PC-3 (cell line): ENCODE data around the gene LAG3. TPM values are rescaled to one million over a fixed set of nuclear protein-coding genes. Genes with fewer than 3 reads are reported as not detected.

Experiments
- ATAC-seq: fragments of 200-7000 bp; cut with Tn5 transposase; 2 replicates; pipeline ENCODE4 v1.9.1; 2020; ENCODE audit warnings: mild to moderate bottlenecking, moderate library complexity
- BruUV-seq: library from RNA; stranded (reverse); fragments of 400-500 nt; replicated peaks from 2 replicates; lab custom pipeline; 2021; lab: Mats Ljungman, UMichigan
- CTCF ChIA-PET: fragments of 300-600 bp; sonication (Branson Sonifier 250); formaldehyde crosslinking; loops from one replicate; lab custom pipeline; 2022; ENCODE audit warnings: antibody characterized with exemption; lab: Charles Lee
- POLR2A ChIA-PET: fragments of 300-600 bp; sonication (Branson Sonifier 250); formaldehyde crosslinking; loops from one replicate; lab custom pipeline; 2022; ENCODE audit warnings: antibody characterized with exemption; ENCODE audit not compliant: unreplicated experiment; lab: Charles Lee
- DNase-seq: peaks from one replicate; pipeline ENCODE4 v3.0.0-alpha.2; 2015
- H2AFZ ChIP-seq: fragments of 300-600 bp; sonication (generic); 2 replicates; pipeline ENCODE4 v1.6.0; 2016; ENCODE audit warnings: antibody characterized with exemption, low read length
- H3F3A ChIP-seq: fragments of 300-600 bp; sonication (generic); one replicate; pipeline ENCODE4 v1.6.0; 2017; ENCODE audit warnings: antibody characterized with exemption, low read length, control low read depth, mild to moderate bottlenecking; ENCODE audit not compliant: unreplicated experiment
- H3K27ac ChIP-seq: fragments of 300-600 bp; sonication (generic); 2 replicates; pipeline ENCODE4 v1.5.1; 2016; ENCODE audit warnings: mild to moderate bottlenecking, low read length
- H3K27me3 ChIP-seq: fragments of 300-600 bp; sonication (generic); 2 replicates; pipeline ENCODE4 v1.6.1; 2016; ENCODE audit warnings: low read length, mixed read lengths
- H3K36me3 ChIP-seq: fragments of 300-600 bp; sonication (generic); 2 replicates; pipeline ENCODE4 v1.6.1; 2016; ENCODE audit warnings: low read depth, mixed run types, low read length, mixed read lengths
- H3K4me1 ChIP-seq: fragments of 300-600 bp; sonication (generic); 2 replicates; pipeline ENCODE4 v1.5.1; 2016; ENCODE audit warnings: low read length; ENCODE audit not compliant: insufficient read depth
- H3K4me2 ChIP-seq: fragments of 300-600 bp; sonication (generic); 2 replicates; pipeline ENCODE4 v1.6.0; 2016; ENCODE audit warnings: low read length
- H3K4me3 ChIP-seq: fragments of 300-600 bp; sonication (generic); 2 replicates; pipeline ENCODE4 v1.5.1; 2016; ENCODE audit warnings: mild to moderate bottlenecking, low read length, mixed read lengths
- H3K79me2 ChIP-seq: fragments of 300-600 bp; sonication (generic); 2 replicates; pipeline ENCODE4 v1.6.1; 2017; ENCODE audit warnings: low read length, mixed read lengths
- H3K9ac ChIP-seq: fragments of 300-600 bp; sonication (generic); 2 replicates; pipeline ENCODE4 v1.6.0; 2016; ENCODE audit warnings: mild to moderate bottlenecking, low read length
- H3K9me2 ChIP-seq: fragments of 300-600 bp; sonication (generic); replicated peaks from 2 replicates; pipeline ENCODE4 v1.6.1; 2016; ENCODE audit warnings: mixed run types, low read length, mixed read lengths
- H3K9me3 ChIP-seq: fragments of 300-600 bp; sonication (generic); 2 replicates; pipeline ENCODE4 v1.6.1; 2016; ENCODE audit warnings: low read length, mixed read lengths
- H4K20me1 ChIP-seq: fragments of 300-600 bp; sonication (generic); 2 replicates; pipeline ENCODE4 v1.6.1; 2016; ENCODE audit warnings: low read length, mixed read lengths
- CTCF ChIP-seq: fragments of 300-600 bp; sonication (generic); conservative IDR thresholded peaks from 2 replicates; pipeline ENCODE4 v1.5.1; 2017; ENCODE audit warnings: antibody characterized with exemption, low read depth, mild to moderate bottlenecking, low read length
- EZH2 ChIP-seq: fragments of 300-600 bp; sonication (generic); IDR thresholded peaks from one replicate; pipeline ENCODE4 v1.6.1; 2017; ENCODE audit warnings: antibody characterized with exemption, mild to moderate bottlenecking, low read length; ENCODE audit not compliant: unreplicated experiment
- EZH2phosphoT487 ChIP-seq: fragments of 300-600 bp; sonication (generic); IDR thresholded peaks from 2 replicates; pipeline ENCODE4 v1.6.1; 2018; ENCODE audit warnings: mild to moderate bottlenecking, antibody characterized with exemption, low read length, borderline replicate concordance
- intact Hi-C: fragments of 100-400 bp; cut with micrococcal nuclease; formaldehyde crosslinking; loops from 2 replicates; pipeline ENCODE4 v1.9.0; 2023
- total RNA-seq: library from RNA; depleted of rRNA; stranded (reverse); fragments of >200 nt; gene quantifications from 2 replicates; pipeline ENCODE4 v1.2.3, GENCODE V29; 2014

The LAG3 gene
- total RNA-seq, 1 experiment from 2014 or later, result 0.58 TPM

- Histone ChIP-seq H3K4me2 (peak overlapping the region; percentile 99), H2AFZ (peak overlapping the region; percentile 96), H3K9me2 (no peaks in the 10 kb centered on the region), H3F3A (no peaks in the 10 kb centered on the region), H3K9ac (peak overlapping the region; percentile 97), H3K27ac (peak overlapping the region; percentile 89), H3K79me2 (peaks cover 23% of the 10 kb centered on the region), H3K4me1 (peaks cover 12% of the 10 kb centered on the region), H3K4me3 (peak overlapping the region; percentile 91), H4K20me1 (peaks cover 4% of the 10 kb centered on the region; the same call in 1 of the 2 replicates), H3K36me3 (peaks cover 14% of the 10 kb centered on the region; the same call in 1 of the 2 replicates), H3K27me3 (no peaks in the 10 kb centered on the region), H3K9me3 (no peaks in the 10 kb centered on the region)
- intact Hi-C loops, result loop anchor here (2.0 to 5.0 kb wide), 2 partner anchors 14 to 100 kb away; partner anchors contain the start of genes CDCA3, PTMS and USP5
- TSS peak; percentile 46 for BruUV-seq
- ATAC-seq (no peak; the same call in 1 of the 2 replicates), DNase-seq (peak; percentile 17)
- CTCF ChIA-PET, result interaction anchor here (0.6 to 1.8 kb wide), 6 partner anchors 10 to 56 kb away, joined by 3 to 24 read pairs (median 4); partner anchors contain the start of genes LAG3 and PTMS
- peak; percentile 44 for TF ChIP-seq CTCF
- no peak for TF ChIP-seq EZH2phosphoT487
- TF ChIP-seq EZH2, result no peak
- POLR2A ChIA-PET, result interaction anchor here (0.6 to 1.9 kb wide), 3 partner anchors 14 to 63 kb away, joined by 4 to 14 read pairs (median 10); partner anchors contain the start of genes PTMS and ZNF384
These were observed 20.0 kb upstream of the LAG3 start for GRCh38 chr12:6752167-6752920.

GRCh38 chr12:6752921-6753771 is 19.2 kb upstream of the LAG3 start, which contains the start of gene MLF2:
Gene MLF2 (minus strand): TSS chr12:6753141. CDS start chr12:6752334, 807 bp downstream.
- H3K4me3 ChIP-seq, result peak within 1 kb of the TSS; percentile 91
- ChIA-PET CTCF (interaction anchor here (0.6 to 1.8 kb wide), 4 partner anchors 14 to 50 kb away, joined by 3 to 24 read pairs (median 4); partner anchors contain the start of genes LAG3 and PTMS), POLR2A (interaction anchor here (0.8 to 1.9 kb wide), 4 partner anchors 12 to 64 kb away, joined by 7 to 14 read pairs (median 9); partner anchors contain the start of genes PTMS and ZNF384)
- TF ChIP-seq CTCF (peak; percentile 88; the same call in 1 of the 2 replicates), EZH2phosphoT487 (no peak)
- H3K9ac ChIP-seq, result peak within 1 kb of the TSS; percentile 97
- peaks cover 12% of the 10 kb centered on the region for H3K4me1 ChIP-seq
- intact Hi-C loops, result loop anchor here (1.0 to 5.0 kb wide), 4 partner anchors 14 to 99 kb away; partner anchors contain the start of genes CDCA3, PTMS and USP5
- ATAC-seq, result peak; percentile 92
- peak within 1 kb of the TSS; percentile 89 for H3K27ac ChIP-seq
- H3K36me3 ChIP-seq, result peaks cover 14% of the 10 kb centered on the region; the same call in 1 of the 2 replicates
- DNase-seq, result peak; percentile 95
- H4K20me1 ChIP-seq, result peaks cover 4% of the 10 kb centered on the region; the same call in 1 of the 2 replicates
- peak within 1 kb of the TSS; percentile 99 for H3K4me2 ChIP-seq
- no peaks in the 10 kb centered on the region for H3K9me3 ChIP-seq
- H2AFZ ChIP-seq, result peak within 1 kb of the TSS; percentile 96
- H3K27me3 ChIP-seq, result no peaks in the 10 kb centered on the region
- H3K79me2 ChIP-seq, result peaks cover 23% of the 10 kb centered on the region
- H3F3A ChIP-seq, result no peaks in the 10 kb centered on the region
- no peaks in the 10 kb centered on the region for H3K9me2 ChIP-seq
- TSS peak; percentile 75 for BruUV-seq
